BJ (cell line): ENCODE results near the gene AICDA. TPM values are rescaled to one million over a fixed set of nuclear protein-coding genes. Genes with fewer than 3 reads are reported as not detected.
A peak's percentile ranks its signal among the peaks of the same experiment; 100 is the strongest.
"Not testable (repeated sequence)": the region's sequence is repeated elsewhere in the genome, so short reads cannot be mapped to it uniquely, and the experiment has no call there.

Experiments
- CTCF ChIA-PET: fragments of 350-600 bp; formaldehyde crosslinking; extraction: SDS; loops from one replicate; lab custom pipeline; 2021; ENCODE audit warnings: antibody characterized with exemption, inconsistent platforms; lab: Yijun Ruan, JAX
- POLR2A ChIA-PET: fragments of 300-600 bp; sonication (Branson Sonifier 250); formaldehyde crosslinking; extraction: SDS; loops from one replicate; lab custom pipeline; 2021; ENCODE audit warnings: antibody characterized with exemption; lab: Charles Lee
- DNase-seq: peaks from one replicate; pipeline ENCODE4 v3.0.0-alpha.2; 2011; ENCODE audit warnings: low read depth
- H3K27me3 ChIP-seq: 2 replicates; pipeline ENCODE4 v1.6.0; 2011; ENCODE audit warnings: low read length; ENCODE audit not compliant: control insufficient read depth, insufficient read depth
- H3K36me3 ChIP-seq: 2 replicates; pipeline ENCODE4 v1.5.1; 2011; ENCODE audit warnings: low read length; ENCODE audit not compliant: control insufficient read depth, insufficient read depth
- H3K4me3 ChIP-seq: 2 replicates; pipeline ENCODE4 v1.5.1; 2011; ENCODE audit warnings: low read depth, mild to moderate bottlenecking, control low read depth, low read length
- CTCF ChIP-seq: IDR thresholded peaks from 2 replicates; pipeline ENCODE4 v1.5.1; 2011; ENCODE audit warnings: low read depth, mild to moderate bottlenecking, control low read depth, inconsistent platforms, low read length, moderate library complexity; ENCODE audit not compliant: insufficient read depth
- polyA plus RNA-seq: library from polyadenylated mRNA; depleted of rRNA; stranded (reverse); fragments of >200 nt; gene quantifications from 2 replicates; pipeline ENCODE4 v1.2.3, GENCODE V29; 2011

Gene AICDA
- polyA plus RNA-seq, 1 experiment, result not detected

GRCh38 chr12:8630131-8630530 is 17.5 kb upstream of the AICDA start:
- TF ChIP-seq CTCF, result no peak
- no peaks in the 10 kb centered on the region for H3K36me3 ChIP-seq
- no peak overlapping the region for H3K4me3 ChIP-seq
- POLR2A ChIA-PET, result no interaction called here
- no peaks in the 10 kb centered on the region for H3K27me3 ChIP-seq
- DNase-seq, result no peak
- CTCF ChIA-PET, result interaction anchor here (0.8 kb wide), 1 partner anchor 86 kb away, joined by 5 read pairs; no protein-coding TSS in a partner anchor

GRCh38 chr12:8629486-8630033 is 16.9 kb upstream of the AICDA start:
- POLR2A ChIA-PET, result no interaction called here
- peak; percentile 34 for DNase-seq
- H3K4me3 ChIP-seq, result no peak overlapping the region
- TF ChIP-seq CTCF, result no peak
- H3K36me3 ChIP-seq, result no peaks in the 10 kb centered on the region
- H3K27me3 ChIP-seq, result no peaks in the 10 kb centered on the region
- CTCF ChIA-PET, result interaction anchor here (0.8 to 1.4 kb wide), 2 partner anchors 15 to 85 kb away, joined by 3 to 5 read pairs; no protein-coding TSS in a partner anchor

- no peak for TF ChIP-seq CTCF
- ChIA-PET POLR2A (no interaction called here), CTCF (interaction anchor here (1.0 to 1.6 kb wide), 4 partner anchors 9 to 85 kb away, joined by 3 to 7 read pairs (median 4); no protein-coding TSS in a partner anchor)
- no peak for DNase-seq
- H3K36me3 ChIP-seq, result no peaks in the 10 kb centered on the region
- H3K27me3 ChIP-seq, result no peaks in the 10 kb centered on the region
- H3K4me3 ChIP-seq, result no peak overlapping the region
Measured at GRCh38 chr12:8628731-8629130, 16.1 kb upstream of the AICDA start.

- H3K27me3 ChIP-seq, DNase-seq, CTCF ChIA-PET, POLR2A ChIA-PET, H3K4me3 ChIP-seq, H3K36me3 ChIP-seq: not testable (repeated sequence)
Measured at GRCh38 chr12:8624750-8625149, 12.1 kb upstream of the AICDA start.

- ChIA-PET CTCF (interaction anchor here (0.7 to 1.3 kb wide), 2 partner anchors 13 to 78 kb away, joined by 3 to 6 read pairs; no protein-coding TSS in a partner anchor), POLR2A (no interaction called here)
- H3K27me3 ChIP-seq, result no peaks in the 10 kb centered on the region
- no peak for DNase-seq
- H3K4me3 ChIP-seq, result no peak overlapping the region
- no peaks in the 10 kb centered on the region for H3K36me3 ChIP-seq
- TF ChIP-seq CTCF, result no peak
Measured at GRCh38 chr12:8622646-8623045, 10.0 kb upstream of the AICDA start.

- no peaks in the 10 kb centered on the region for H3K27me3 ChIP-seq
- POLR2A ChIA-PET, result no interaction called here
- DNase-seq, result no peak
- TF ChIP-seq CTCF, result no peak
- H3K4me3 ChIP-seq, result no peak overlapping the region
- H3K36me3 ChIP-seq, result no peaks in the 10 kb centered on the region
- CTCF ChIA-PET, result interaction anchor here (0.7 kb wide), 1 partner anchor 1149 kb away, joined by 5 read pairs; no protein-coding TSS in a partner anchor
Measured at GRCh38 chr12:8615206-8615605, 2.5 kb upstream of the AICDA start.

- H3K4me3 ChIP-seq, DNase-seq, POLR2A ChIA-PET, H3K36me3 ChIP-seq, CTCF ChIA-PET, H3K27me3 ChIP-seq: not testable (repeated sequence)
Measured at GRCh38 chr12:8613881-8614280, 1.2 kb upstream of the AICDA start.
